ACHN (cell line): ENCODE measurements around the gene AKT1.

Experiments
- DNase-seq: peaks from one replicate; pipeline ENCODE4 v3.0.0-alpha.2; 2015
- in situ Hi-C: cut with HindIII; loops from 2 replicates; pipeline ENCODE4 v1.10.0; 2017; ENCODE audit warnings: low sequenced_read_pairs, low pct_ligation_motif_present, low pct_unique_long_range_greater_than_20kb

The AKT1 gene

DNA sequence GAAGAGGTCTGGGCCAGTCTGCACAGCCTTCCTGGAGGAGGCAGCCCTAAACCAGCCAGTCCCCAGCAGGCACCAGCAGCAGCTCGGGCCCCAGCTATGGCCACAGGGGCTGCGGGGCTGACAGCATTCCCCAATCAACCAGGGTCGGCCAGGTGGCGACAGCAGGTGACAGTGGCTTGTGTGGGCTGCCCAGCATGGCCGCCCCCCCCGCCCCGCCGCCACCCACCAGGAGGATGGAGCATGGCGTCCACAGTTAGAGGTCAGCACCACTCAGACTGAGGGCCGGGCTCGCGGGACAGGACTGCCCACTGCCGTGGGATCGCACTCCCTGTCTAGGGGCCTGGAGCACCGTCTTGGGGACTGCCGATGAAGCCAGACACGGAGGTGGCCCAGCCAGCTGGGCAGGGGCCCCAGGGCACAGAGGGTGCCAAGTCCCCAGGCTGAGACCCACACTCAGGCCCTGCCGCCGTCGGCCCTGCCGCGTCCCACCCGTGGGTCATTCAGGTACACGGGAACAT, 15.0 kb downstream of the AKT1 start:
- DNase-seq = no peak
- in situ Hi-C loops = no loop called here

DNA sequence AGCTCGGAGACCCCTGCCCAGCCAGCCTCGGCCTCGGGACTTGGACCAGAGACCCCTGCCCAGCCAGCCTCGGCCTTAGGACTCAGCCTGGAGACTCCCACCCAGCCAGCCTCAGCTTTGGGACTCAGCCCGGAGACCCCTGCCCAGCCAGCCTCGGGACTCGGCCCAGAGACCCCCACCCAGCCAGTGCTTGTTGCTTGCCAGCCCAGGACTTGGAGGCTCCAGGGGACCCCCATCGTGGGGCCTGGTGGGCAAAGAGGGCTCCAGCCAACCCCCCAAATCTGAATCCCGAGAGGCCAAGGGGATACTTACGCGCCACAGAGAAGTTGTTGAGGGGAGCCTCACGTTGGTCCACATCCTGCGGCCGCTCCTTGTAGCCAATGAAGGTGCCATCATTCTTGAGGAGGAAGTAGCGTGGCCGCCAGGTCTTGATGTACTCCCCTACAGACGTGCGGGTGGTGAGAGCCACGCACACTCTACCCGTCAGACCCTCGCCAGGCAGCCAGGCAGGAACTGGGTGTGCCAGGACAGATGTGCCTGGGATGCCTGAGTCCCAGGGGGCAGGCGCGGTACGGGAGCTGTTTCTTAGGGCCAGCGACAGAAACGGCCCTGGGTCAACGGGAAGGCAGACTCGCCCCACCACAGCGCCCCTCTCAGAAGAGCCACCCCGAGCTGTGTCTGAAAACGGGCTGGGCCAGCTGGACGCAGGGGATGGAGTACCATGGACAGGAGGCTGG, 15.6 kb downstream of the AKT1 start:
- DNase-seq = no peak
- in situ Hi-C loops = no loop called here

DNA sequence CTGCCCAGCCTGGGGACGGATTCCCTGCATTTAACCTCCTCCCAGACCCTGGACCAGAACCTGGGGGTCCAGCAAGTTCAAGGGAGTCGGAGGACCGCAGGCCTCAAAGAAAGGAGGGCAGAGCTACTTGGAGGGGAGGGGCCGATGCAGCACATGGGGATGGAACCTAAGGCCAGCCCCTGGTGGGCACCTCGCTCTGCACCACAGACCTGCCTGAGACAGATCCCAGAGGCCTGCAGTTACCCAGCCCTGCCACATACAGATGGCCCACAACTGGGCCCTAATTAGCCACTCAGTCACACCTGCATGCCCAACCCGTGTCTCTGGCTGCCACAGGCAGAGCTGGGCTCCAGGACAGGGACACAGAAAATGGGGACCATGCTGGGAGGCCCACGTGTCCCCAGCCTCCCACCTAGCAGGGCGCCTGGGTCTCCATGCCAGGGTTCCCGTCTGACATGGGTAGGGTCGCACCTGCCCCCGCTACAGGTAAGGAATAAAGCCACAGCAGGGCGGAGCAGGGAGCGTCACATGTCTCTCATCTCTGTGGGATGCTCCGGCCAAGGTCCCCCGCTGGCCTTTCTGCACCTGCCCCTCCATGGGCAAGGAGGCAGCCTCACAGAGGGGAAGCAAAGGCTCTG, 16.7 kb downstream of the AKT1 start:
- in situ Hi-C loops = no loop called here

DNA sequence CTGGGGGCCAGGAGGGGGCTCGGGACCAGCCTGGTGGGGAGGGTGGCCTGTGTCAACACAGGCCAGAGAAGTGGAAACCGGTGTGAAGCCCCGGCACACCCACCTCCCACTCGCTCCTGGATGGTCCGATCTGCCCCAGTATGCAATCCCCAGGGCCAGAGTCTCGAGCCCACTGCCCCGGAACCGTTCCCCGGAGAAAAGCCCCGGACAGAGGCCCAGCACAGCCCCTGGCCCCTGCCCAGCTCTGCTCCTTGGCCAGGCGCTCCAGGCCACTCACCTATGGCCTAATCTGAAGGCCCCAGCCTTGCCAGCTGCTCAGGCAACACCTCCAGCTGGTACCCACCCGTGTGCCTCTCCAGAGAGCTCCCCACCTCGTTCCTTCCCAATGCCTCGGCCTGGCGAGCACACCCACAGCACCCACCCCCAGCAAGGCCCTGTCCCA, 17.7 kb downstream of the AKT1 start:
- in situ Hi-C loops = no loop called here
- no peak for DNase-seq

More for the DNA sequence above, 16.7 kb downstream of the AKT1 start:
- no peak for DNase-seq

DNA sequence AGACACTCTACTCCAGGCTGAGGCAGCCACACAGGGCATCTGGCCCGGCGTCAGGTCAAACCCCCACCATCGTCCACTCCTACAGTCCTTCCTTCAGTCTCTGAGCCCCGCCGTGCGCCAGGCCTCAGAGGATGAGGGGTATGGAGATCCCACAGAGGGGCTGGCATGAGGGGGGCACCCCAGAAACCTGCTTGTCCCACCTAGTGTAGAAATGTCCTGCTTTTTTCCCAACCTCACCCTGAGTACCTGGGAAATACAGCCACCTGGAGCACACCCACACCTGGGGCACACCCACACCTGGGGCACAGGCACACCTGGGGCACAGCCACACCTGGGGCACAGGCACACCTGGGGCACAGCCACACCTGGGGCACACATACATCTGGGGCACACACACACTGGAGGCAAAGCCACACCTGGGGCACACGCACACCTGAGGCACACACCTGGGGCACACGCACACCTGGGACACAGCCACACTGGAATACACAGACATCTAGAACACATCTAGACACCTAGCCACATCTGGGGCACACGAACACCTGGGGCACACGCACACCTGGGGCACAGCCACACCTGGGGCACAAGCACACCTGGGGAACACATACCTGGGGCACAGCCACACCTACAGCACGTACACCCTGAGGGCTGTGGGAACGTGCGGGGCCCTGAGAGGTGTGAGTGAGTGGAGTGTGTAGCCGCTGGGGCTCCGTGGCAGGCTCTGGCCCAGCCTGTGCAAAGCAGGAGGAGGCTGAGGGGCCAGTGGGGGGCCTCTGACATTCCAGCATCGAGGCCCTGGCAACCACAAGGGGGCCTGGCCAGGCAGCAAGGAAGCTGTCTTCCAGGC, 18.4 kb downstream of the AKT1 start:
- no peak for DNase-seq
- in situ Hi-C loops = no loop called here

DNA sequence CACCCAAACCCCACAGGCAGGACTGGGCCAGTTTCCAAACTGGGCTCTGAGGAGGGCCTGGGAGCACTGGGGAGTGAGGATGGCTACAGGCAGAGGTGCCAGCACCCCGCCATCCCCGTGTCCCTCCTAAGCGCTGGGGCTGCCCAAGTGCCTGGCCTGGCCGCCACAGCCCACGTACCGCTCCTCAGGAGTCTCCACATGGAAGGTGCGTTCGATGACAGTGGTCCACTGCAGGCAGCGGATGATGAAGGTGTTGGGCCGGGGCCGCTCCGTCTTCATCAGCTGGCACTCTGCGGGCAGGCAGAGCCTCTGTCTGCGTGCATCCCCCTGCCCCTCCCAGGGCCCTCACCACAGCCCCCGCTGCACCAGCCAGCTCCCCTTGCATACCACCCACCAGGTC, 19.1 kb downstream of the AKT1 start:
- DNase-seq = no peak
- in situ Hi-C loops = no loop called here

DNA sequence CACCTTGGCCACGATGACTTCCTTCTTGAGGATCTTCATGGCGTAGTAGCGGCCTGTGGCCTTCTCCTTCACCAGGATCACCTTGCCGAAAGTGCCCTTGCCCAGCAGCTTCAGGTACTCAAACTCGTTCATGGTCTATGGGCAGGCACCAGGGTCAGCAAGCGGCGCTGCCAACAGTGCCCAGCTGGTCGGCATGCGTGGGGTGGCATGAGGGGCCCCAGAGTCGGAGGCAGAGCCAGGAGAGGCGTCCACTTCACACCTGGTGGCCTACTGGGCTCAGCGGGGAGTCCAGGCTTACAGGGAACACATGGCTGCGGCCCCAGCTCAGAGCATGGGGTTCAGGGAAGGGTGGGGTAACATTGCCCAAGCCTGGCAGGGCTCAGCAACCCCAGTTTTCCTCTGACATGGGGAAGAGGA, 20.5 kb downstream of the AKT1 start:
- in situ Hi-C loops = no loop called here
- DNase-seq = no peak

DNA sequence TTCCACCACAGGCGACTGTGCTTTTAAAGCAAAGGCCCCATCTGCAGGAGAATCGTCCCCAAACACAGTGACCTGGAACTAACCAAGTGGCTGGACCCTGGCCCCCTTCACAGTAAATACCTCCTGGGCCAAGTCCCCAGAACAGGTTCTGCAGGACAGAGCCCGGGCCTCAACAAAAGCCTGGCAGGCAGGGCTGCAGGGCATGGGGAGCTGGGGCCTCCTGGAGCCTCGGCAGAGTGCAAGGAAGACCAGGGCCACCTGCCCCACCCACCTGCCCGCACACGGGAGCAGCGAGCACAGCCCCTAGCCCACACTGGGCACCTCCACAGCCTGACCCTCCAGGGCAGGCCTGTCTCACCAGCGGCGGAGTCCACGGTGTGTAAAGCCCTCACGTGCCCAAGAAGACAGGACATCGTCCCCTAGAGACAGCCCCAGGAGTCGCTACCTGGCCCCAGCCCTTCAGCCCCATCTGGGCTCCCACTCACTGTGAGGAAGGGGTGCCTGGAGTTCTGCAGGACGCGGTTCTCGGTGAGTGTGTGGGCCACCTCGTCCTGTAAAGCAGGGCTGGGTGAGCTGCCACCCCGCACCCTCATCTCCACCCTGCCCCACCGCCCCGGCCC, 21.0 kb downstream of the AKT1 start:
- in situ Hi-C loops = no loop called here
- DNase-seq = no peak

DNA sequence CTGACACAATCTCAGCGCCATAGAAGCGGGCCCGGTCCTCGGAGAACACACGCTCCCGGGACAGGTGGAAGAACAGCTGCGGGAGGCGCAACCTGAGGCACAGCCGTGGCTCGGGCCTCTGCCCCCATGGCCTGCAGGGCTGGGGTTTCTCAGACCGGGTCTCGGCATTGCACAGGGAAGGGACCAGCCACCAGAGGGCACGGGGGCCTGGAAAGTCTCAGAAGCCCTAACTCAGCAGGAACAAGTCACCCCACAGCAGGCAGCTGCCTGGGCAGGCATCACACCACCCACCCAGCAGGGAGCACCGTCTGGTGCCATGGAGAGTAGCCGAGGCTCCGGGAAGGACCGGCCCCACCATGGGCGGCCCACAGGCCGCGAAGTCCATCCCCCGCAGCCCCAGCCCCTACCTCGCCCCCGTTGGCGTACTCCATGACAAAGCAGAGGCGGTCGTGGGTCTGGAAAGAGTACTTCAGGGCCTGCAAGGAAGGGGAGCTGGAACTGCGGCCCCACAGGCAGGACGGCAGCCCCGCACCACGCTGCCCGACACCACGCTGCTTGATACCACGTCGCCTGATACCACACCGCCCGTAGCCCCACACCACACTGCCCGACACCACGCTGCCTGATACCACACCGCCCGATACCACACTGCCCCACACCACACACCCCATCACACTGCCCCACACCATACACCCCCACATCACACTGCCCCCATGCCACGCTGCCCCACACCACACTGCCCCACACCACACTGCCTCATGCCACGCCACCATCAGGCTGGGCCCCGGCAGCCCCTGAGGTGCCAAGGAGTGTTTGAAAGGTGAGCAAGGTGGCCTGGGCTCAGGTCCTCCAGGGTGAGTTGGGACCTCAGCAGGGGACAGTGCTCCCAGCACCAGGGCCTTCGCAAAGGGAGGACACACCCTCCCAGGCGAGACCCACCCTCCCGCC, 21.8 kb downstream of the AKT1 start:
- in situ Hi-C loops = no loop called here
- DNase-seq = no peak

DNA sequence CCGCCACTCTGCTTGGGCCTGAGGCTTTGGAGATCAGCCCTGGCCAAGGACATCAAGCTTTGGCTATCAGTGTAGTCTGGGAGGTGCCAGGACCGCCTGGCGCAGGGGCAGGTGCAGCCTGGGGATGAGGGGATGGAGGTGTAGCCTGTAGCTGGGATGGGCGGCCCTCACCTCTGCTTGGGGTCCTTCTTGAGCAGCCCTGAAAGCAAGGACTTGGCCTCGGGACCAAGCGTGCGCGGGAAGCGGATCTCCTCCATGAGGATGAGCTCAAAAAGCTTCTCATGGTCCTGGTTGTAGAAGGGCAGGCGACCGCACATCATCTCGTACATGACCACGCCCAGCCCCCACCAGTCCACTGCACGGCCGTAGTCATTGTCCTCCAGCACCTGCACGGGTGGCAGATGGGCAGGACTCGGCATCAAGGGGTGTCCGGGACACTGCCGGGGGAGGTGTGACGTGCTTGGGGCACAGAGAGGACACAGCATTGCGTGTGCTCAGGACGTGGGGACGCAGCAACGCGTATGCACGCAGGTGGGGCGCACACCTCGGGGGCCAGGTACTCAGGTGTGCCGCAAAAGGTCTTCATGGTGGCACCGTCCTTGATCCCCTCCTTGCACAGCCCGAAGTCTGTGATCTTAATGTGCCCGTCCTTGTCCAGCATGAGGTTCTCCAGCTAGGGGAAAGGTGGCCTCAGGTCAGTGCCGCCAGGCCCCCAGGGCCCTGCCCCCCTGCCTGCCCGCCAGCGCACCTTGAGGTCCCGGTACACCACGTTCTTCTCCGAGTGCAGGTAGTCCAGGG, 22.6 kb downstream of the AKT1 start:
- in situ Hi-C loops = no loop called here
- DNase-seq = no peak

DNA sequence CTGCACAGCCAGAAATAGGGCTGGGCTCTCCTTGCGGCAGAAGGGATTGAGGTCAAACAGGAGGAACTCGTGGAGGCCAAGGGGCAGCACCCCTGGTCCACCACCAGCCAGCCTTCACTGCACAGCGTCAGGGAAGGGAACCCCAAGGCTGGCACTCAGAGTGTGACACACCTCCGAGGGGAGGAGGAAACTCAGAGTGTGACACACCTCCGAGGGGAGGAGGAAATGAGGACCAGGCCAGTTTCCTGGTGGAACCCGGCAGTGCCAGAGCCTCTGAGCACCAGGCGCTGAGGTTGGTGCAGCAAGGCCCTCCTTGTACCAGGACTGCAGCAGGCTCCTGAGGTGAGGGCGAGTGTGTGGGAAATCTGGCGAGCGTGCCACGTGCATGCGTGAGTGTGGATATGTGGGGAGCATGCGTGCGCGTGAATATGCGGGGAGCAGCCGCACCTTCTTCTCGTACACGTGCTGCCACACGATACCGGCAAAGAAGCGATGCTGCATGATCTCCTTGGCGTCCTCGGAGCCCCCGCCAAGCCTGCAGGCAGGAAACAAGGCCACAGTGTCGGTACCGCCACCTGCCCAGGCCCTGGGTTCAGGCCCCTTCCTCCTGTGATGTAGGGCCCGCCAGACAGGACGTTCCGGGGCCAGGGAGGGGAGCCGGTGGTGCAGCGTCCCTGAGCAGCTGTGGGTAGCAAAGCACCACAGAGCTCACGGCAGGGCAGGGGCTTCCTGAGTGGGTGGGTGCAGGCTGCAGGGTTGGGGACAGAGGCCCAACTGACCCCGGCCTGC, 23.4 kb downstream of the AKT1 start:
- no peak for DNase-seq
- in situ Hi-C loops = no loop called here

DNA sequence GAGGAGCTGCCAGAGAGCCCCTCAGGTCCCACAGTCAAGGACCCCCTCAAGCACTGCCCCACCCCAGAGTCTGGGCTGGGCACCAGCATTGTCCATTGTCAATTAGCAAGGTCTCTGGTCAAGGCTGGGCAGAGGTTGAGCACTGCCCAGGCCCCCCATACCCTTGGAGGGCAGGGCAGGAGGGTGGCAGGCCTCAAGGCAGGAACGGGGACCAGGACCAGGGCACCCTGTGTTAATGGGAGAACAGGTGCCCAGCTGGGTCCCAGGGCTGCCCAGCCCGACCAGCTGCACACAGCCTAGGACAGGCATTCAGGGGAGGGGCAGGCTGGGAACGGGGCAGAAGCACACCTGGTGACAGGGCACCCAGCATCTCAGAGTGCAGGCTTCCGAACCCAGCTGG, 24.2 kb downstream of the AKT1 start:
- DNase-seq = no peak
- in situ Hi-C loops = no loop called here

DNA sequence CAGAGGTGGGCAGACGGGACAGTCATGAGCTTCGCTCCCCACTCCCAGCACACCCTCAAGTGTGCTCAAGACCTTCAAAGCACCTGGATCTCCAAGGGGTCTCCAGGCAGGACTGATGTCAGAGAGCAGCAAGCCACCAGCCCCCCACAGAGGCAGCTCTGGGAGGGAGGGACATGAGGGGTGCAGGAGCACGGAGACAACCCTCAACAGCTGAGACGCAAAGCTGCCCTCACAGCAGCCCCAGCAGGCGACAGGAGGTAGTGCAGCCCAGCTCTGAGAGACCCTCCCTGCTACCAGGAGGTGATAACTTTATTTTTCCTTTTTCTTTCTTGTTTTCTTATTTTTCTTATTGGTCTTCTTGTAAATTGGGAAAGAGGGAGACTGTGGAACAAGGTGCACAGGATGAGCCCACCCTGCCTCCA, 24.7 kb downstream of the AKT1 start:
- in situ Hi-C loops = no loop called here
- DNase-seq = no peak

DNA sequence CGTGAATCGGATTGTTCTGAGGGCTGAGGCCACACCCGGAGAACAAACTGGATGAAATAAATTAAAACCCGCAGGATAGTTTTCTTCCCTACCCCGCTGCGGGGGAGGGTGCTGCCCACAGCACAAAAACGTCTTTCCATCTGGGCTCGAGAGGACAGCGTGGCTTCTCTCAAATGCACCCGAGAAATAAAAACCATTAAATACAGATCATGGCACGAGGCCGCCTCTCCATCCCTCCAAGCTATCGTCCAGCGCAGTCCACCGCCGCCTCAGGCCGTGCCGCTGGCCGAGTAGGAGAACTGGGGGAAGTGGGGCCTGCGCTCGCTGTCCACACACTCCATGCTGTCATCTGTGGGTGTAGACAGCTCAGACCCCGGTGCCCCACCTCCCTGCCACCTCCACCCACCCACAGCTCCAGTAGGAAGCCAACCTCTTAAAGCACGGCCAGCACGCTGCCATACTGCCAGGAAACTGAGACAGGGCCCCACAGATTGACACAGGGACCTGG, 25.4 kb downstream of the AKT1 start:
- in situ Hi-C loops = no loop called here
- DNase-seq = no peak

DNA sequence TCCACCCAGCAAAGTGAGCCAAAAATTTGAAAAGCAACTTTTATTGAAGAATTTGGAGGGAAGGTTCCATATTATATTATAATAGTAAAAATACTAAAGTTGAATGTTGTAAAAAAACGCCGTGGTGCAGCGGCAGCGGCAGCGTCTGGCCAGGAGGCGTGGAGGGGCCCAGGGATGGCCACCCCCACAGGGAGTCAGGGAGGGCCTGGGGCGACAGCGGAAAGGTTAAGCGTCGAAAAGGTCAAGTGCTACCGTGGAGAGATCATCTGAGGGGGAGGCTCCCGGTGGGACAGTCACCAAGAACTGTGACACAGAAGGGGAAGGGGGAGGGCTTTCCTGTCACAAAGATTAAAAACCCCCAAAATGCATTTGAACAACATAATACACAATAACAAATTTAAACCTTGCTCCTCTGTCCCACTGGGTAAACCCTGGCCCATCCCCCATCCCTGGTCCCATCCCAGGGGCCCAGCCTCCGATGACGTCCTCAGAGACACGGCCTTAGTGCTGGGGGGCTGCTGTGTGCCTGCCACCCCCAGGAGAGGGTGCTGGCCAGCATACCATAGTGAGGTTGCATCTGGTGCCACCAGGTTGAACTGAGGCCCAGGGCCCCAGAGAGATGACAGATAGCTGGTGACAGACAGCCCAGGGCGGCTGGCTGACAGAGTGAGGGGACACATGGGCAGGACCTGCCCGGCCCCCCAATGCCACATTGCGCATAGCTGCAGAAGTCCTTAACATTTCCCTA, 26.1 kb downstream of the AKT1 start:
- no peak for DNase-seq
- in situ Hi-C loops = no loop called here
